ENCODE results near the gene JCAD. TPM values are rescaled to one million over a fixed set of nuclear protein-coding genes. Genes with fewer than 3 reads are reported as not detected.

JCAD gene
- polyA plus RNA-seq, 1 experiment, result 38.3 TPM

DNA sequence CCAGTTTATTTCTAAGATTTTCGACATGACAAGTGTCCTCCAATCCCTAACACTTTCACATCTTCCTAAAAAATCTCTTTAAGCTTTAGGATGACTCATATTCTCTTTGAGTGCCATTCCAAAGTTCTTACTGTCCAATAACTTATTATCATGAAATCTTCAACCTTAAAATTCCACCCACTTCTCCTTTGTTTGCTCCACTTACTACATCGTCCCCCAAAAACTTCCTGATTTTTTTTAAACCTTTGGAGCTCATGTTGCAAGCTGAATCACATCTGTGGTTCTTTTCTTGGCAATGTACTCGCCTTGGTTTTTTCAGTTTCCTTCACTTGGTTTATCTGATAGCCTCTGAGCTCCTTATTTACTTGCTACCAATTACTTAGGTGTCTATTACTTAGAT is 39.2 kb upstream of the JCAD start:
- TF ChIP-seq, protein P1, sequence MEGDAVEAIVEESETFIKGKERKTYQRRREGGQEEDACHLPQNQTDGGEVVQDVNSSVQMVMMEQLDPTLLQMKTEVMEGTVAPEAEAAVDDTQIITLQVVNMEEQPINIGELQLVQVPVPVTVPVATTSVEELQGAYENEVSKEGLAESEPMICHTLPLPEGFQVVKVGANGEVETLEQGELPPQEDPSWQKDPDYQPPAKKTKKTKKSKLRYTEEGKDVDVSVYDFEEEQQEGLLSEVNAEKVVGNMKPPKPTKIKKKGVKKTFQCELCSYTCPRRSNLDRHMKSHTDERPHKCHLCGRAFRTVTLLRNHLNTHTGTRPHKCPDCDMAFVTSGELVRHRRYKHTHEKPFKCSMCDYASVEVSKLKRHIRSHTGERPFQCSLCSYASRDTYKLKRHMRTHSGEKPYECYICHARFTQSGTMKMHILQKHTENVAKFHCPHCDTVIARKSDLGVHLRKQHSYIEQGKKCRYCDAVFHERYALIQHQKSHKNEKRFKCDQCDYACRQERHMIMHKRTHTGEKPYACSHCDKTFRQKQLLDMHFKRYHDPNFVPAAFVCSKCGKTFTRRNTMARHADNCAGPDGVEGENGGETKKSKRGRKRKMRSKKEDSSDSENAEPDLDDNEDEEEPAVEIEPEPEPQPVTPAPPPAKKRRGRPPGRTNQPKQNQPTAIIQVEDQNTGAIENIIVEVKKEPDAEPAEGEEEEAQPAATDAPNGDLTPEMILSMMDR (IDR thresholded peaks at IDR 0.05; ENCODE audit: low read depth, low read length), result no peak
- Histone ChIP-seq H3K9me3 (ENCODE audit: control insufficient read depth, insufficient read depth, low read length) (no peaks in the 10 kb centered on the region), H3K4me3 (ENCODE audit: low read depth, low read length) (no peak overlapping the region), H3K27me3 (ENCODE audit: control insufficient read depth, insufficient read depth, low read length) (no peaks in the 10 kb centered on the region), H3K27ac (ENCODE audit: low read depth, low read length) (no peak overlapping the region)
- POLR2A ChIA-PET, result interaction anchor here (0.5 to 0.9 kb wide), 4 partner anchors 13 to 88 kb away, joined by 3 to 6 read pairs (median 3); no protein-coding TSS in a partner anchor
- CTCF ChIA-PET, result interaction anchor here (0.9 to 1.0 kb wide), 2 partner anchors 100 to 143 kb away, joined by 3 read pairs; no protein-coding TSS in a partner anchor
- peak; percentile 63 for DNase-seq (ENCODE audit: low read depth, low spot score)

- Histone ChIP-seq H3K27ac (ENCODE audit: low read depth, low read length) (no peak overlapping the region), H3K4me3 (ENCODE audit: low read depth, low read length) (no peak overlapping the region), H3K9me3 (ENCODE audit: control insufficient read depth, insufficient read depth, low read length) (no peaks in the 10 kb centered on the region), H3K27me3 (ENCODE audit: control insufficient read depth, insufficient read depth, low read length) (no peaks in the 10 kb centered on the region)
- TF ChIP-seq, protein P1 (IDR thresholded peaks at IDR 0.05; ENCODE audit: low read depth, low read length), result no peak
- DNase-seq (ENCODE audit: low read depth, low spot score), result no peak
- ChIA-PET CTCF (no interaction called here), POLR2A (no interaction called here)
Measured at GRCh38 chr10:30096564-30096963, 37.2 kb upstream of the JCAD start.

DNA sequence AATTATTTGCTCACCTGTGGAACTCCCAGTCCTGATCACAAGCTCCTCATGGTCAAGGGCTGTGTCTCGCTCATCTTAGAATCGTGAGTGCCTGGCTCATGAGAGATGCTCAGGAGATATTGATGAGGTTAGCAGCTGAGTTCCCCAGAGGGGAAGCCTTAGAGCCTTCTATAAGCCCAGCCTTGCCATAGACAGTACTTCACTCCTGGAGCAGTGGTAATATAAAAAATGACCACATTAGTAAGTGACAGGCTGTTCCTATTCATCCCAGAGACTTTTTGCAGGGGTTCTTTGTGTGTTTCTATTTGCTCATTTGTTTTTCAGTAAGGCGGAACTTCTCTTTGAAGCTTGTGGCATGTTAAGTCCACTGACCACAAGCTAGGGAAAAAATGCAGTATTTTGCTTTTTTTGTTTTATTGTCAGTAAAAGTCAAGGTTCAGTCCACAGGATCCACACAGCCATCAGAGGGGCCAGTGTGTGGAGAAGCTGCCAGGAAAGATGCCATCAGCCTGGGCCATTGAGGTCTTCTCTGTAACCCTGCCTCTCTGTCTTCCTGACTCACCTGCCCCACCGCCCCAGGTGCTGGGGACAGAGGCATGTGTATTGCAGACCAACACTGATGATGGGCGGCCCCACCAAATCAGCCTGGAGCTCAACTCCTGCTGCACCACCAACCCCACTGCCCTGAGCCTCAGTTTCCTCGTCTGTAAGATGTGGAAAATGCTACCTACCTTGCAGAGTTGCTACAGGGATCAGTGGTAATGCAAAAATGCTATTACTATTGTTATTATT is 36.4 kb upstream of the JCAD start:
- Histone ChIP-seq H3K9me3 (ENCODE audit: control insufficient read depth, insufficient read depth, low read length) (no peaks in the 10 kb centered on the region), H3K4me3 (ENCODE audit: low read depth, low read length) (no peak overlapping the region), H3K27me3 (ENCODE audit: control insufficient read depth, insufficient read depth, low read length) (no peaks in the 10 kb centered on the region), H3K27ac (ENCODE audit: low read depth, low read length) (no peak overlapping the region)
- POLR2A ChIA-PET, result no interaction called here
- TF ChIP-seq, protein P1 (IDR thresholded peaks at IDR 0.05; ENCODE audit: low read depth, low read length), result no peak
- CTCF ChIA-PET, result no interaction called here
- DNase-seq (ENCODE audit: low read depth, low spot score), result no peak

- TF ChIP-seq, protein P1 (IDR thresholded peaks at IDR 0.05; ENCODE audit: low read depth, low read length), result no peak
- ChIA-PET CTCF (interaction anchor here (0.6 kb wide), 1 partner anchor 497 kb away, joined by 3 read pairs; no protein-coding TSS in a partner anchor), POLR2A (no interaction called here)
- Histone ChIP-seq H3K27ac (ENCODE audit: low read depth, low read length) (no peak overlapping the region), H3K9me3 (ENCODE audit: control insufficient read depth, insufficient read depth, low read length) (no peaks in the 10 kb centered on the region), H3K4me3 (ENCODE audit: low read depth, low read length) (no peak overlapping the region), H3K27me3 (ENCODE audit: control insufficient read depth, insufficient read depth, low read length) (no peaks in the 10 kb centered on the region)
- no peak for DNase-seq (ENCODE audit: low read depth, low spot score)
Measured at GRCh38 chr10:30094601-30095000, 35.2 kb upstream of the JCAD start.

- DNase-seq (ENCODE audit: low read depth, low spot score), result no peak
- TF ChIP-seq, protein P1 (IDR thresholded peaks at IDR 0.05; ENCODE audit: low read depth, low read length), result no peak
- POLR2A ChIA-PET, result interaction anchor here (1.2 kb wide), 1 partner anchor 18 kb away, joined by 3 read pairs; no protein-coding TSS in a partner anchor
- H3K27ac ChIP-seq (ENCODE audit: low read depth, low read length), result no peak overlapping the region
- H3K27me3 ChIP-seq (ENCODE audit: control insufficient read depth, insufficient read depth, low read length), result peaks cover 2% of the 10 kb centered on the region
- H3K9me3 ChIP-seq (ENCODE audit: control insufficient read depth, insufficient read depth, low read length), result no peaks in the 10 kb centered on the region
- CTCF ChIA-PET, result no interaction called here
- H3K4me3 ChIP-seq (ENCODE audit: low read depth, low read length), result no peak overlapping the region
Measured at GRCh38 chr10:30093303-30093950, 34.0 kb upstream of the JCAD start.
